Activated naive CD8-positive, alpha-beta T cell (primary cell): ENCODE results near the gene BACH2.
A peak's percentile ranks its signal among the peaks of the same experiment; 100 is the strongest.

Experiments used
- H3K27ac Mint-ChIP-seq: one replicate; pipeline ENCODE4 v1.8.0; 2021; ENCODE audit warnings: mixed read lengths
- H3K27me3 Mint-ChIP-seq: one replicate; pipeline ENCODE4 v1.8.0; 2021; ENCODE audit warnings: mixed read lengths
- H3K36me3 Mint-ChIP-seq: one replicate; pipeline ENCODE4 v1.8.0; 2021; ENCODE audit warnings: mixed read lengths
- H3K4me1 Mint-ChIP-seq: one replicate; pipeline ENCODE4 v1.8.0; 2021; ENCODE audit warnings: low read depth, mixed read lengths
- H3K4me3 Mint-ChIP-seq: one replicate; pipeline ENCODE4 v1.8.0; 2021; ENCODE audit warnings: mild to moderate bottlenecking, mixed read lengths
- H3K9me3 Mint-ChIP-seq: one replicate; pipeline ENCODE4 v1.8.0; 2021; ENCODE audit warnings: low read depth, mixed read lengths

BACH2 gene

DNA sequence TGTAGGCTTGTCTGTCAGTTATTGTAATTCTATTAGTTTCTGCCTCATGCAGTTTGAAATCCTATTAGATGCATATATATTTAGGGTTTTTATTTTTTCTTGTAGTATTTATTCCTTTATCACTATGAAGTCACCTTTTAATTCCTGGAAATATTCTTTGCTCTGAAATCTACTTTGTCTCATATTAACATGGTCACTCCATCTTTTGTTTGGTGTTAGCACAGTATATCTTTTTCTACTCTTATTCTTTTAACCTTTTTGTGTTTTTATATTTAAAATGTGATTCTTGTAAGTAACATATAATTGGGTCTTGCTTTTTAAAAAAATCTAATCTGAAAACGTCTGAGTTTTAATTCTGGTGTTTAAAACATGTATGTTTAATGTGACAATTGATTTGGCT, 280.8 kb downstream of the BACH2 start:
- Mint-ChIP-seq H3K36me3 (peaks cover 33% of the 10 kb centered on the region), H3K4me3 (no peak overlapping the region), H3K27ac (peak overlapping the region; percentile 48), H3K9me3 (no peaks in the 10 kb centered on the region), H3K4me1 (peaks cover 65% of the 10 kb centered on the region), H3K27me3 (no peaks in the 10 kb centered on the region)

- Mint-ChIP-seq H3K4me3 (peak overlapping the region; percentile 43), H3K36me3 (peaks cover 27% of the 10 kb centered on the region), H3K27ac (peak overlapping the region; percentile 93), H3K27me3 (no peaks in the 10 kb centered on the region), H3K4me1 (peaks cover 73% of the 10 kb centered on the region), H3K9me3 (no peaks in the 10 kb centered on the region)
These were observed 287.6 kb downstream of the BACH2 start for GRCh38 chr6:90008908-90009501.

- H3K4me3 Mint-ChIP-seq: peak overlapping the region; percentile 43
- H3K36me3 Mint-ChIP-seq: peaks cover 27% of the 10 kb centered on the region
- H3K27me3 Mint-ChIP-seq: no peaks in the 10 kb centered on the region
- H3K9me3 Mint-ChIP-seq: no peaks in the 10 kb centered on the region
- H3K27ac Mint-ChIP-seq: peak overlapping the region; percentile 93
- peaks cover 70% of the 10 kb centered on the region for H3K4me1 Mint-ChIP-seq
These were observed 288.3 kb downstream of the BACH2 start for GRCh38 chr6:90008189-90008907.

- peak overlapping the region; percentile 84 for H3K27ac Mint-ChIP-seq
- H3K36me3 Mint-ChIP-seq: peaks cover 31% of the 10 kb centered on the region
- no peak overlapping the region for H3K4me3 Mint-ChIP-seq
- no peaks in the 10 kb centered on the region for H3K27me3 Mint-ChIP-seq
- peaks cover 49% of the 10 kb centered on the region for H3K4me1 Mint-ChIP-seq
- no peaks in the 10 kb centered on the region for H3K9me3 Mint-ChIP-seq
These were observed 291.4 kb downstream of the BACH2 start for GRCh38 chr6:90005048-90005827.

- no peak overlapping the region for H3K4me3 Mint-ChIP-seq
- peaks cover 30% of the 10 kb centered on the region for H3K36me3 Mint-ChIP-seq
- no peaks in the 10 kb centered on the region for H3K27me3 Mint-ChIP-seq
- H3K4me1 Mint-ChIP-seq: peaks cover 44% of the 10 kb centered on the region
- H3K27ac Mint-ChIP-seq: peak overlapping the region; percentile 84
- no peaks in the 10 kb centered on the region for H3K9me3 Mint-ChIP-seq
These were observed 292.1 kb downstream of the BACH2 start for GRCh38 chr6:90004511-90004910.

DNA sequence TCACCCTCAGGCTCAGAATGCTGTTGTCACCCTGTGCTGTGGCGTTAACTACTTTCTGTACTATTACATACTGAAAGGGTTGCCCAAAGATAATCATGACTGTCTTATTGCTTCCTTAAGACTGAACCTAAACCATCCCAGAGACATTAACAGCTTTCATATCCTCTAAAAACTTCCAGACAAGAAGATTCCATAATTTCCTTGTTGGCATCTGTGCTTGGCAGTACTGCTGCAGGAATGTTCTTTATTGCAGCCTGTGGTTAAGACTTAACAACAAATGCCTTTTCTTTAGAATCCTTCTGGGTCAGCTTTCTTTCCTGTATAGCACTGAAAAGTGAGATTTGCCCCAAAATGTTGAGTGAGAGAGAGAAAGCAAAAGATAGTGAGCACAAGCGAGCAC, 292.7 kb downstream of the BACH2 start:
- H3K9me3 Mint-ChIP-seq: no peaks in the 10 kb centered on the region
- H3K27ac Mint-ChIP-seq: no peak overlapping the region
- H3K4me3 Mint-ChIP-seq: no peak overlapping the region
- H3K36me3 Mint-ChIP-seq: peaks cover 27% of the 10 kb centered on the region
- no peaks in the 10 kb centered on the region for H3K27me3 Mint-ChIP-seq
- peaks cover 42% of the 10 kb centered on the region for H3K4me1 Mint-ChIP-seq

DNA sequence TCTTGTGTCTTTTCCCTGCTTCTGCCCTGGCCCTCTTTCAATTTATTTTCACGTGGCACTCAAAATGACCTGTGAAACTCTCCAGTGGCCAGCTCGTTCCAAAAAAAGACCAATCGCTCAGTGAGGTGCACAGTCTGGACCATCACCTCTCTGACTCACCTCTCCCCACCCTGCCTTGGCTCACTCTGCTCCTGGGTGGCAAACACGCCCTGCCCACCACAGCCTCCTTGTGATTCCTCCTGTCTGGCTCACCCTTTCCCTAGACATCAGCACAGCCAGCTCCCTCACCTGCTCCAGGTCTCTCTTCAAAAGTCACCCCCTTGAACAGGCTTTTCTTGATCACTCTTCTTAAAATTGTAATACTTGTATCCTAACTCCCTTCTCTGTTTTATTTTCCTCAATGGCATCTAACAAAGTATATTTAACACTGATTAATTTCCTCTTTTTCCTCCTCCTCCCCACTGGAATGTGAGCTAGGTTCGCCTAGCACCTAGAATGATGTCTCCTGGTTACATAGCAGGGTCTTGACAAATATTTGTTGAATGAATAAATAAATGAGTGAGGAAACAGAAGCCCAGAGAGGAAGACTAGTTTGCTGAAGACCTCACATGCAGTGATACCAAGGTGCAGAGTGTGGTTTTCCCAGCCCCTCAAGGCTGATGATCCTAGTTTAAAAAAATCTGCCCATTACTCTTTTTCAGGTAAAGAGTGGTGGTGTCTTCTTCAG, 293.4 kb downstream of the BACH2 start:
- H3K4me1 Mint-ChIP-seq: peaks cover 42% of the 10 kb centered on the region
- H3K4me3 Mint-ChIP-seq: no peak overlapping the region
- no peaks in the 10 kb centered on the region for H3K27me3 Mint-ChIP-seq
- no peak overlapping the region for H3K27ac Mint-ChIP-seq
- H3K36me3 Mint-ChIP-seq: peaks cover 25% of the 10 kb centered on the region
- no peaks in the 10 kb centered on the region for H3K9me3 Mint-ChIP-seq

DNA sequence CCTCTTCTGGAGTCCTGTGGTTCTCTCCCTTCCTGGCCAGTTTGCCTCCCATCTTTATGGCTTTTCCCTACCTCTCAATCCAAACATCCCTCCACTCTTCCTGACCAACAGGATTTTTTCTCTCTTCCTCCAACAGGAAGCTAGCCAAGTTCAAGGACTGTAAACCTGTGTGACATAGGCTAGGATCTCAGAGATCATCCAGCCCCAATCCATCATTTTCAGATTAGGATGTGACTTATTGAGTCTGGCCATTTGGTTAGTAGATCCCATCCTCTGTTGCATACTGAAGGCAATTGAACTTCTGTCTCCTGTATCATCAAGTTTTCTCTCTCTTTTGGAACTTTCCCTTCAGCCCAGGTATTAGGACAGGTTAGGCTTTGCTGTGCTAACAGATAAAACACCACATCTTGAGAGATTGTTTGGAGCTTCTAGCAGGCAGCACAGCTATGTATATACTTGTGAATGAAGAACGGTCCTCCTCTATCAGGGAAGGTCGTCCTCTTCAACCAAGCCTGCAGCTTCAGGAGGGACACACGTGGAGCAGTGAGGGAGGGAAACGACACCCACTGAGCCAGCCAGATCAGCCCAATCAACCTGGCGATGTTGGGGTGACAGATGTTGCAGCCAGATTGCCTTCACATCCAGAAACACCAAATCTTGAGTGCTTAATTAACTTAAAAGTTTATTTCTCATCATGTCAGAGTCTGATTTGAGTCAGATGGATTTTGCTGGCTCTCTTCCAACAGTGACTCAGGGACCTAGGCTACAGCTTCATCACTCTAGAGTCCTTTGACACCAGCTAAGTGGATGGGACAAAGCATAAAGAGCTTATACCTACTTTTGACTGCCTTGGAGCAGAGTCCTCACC, 295.5 kb downstream of the BACH2 start:
- H3K36me3 Mint-ChIP-seq: peaks cover 37% of the 10 kb centered on the region
- H3K4me3 Mint-ChIP-seq: no peak overlapping the region
- no peaks in the 10 kb centered on the region for H3K9me3 Mint-ChIP-seq
- H3K27ac Mint-ChIP-seq: no peak overlapping the region
- H3K4me1 Mint-ChIP-seq: peaks cover 45% of the 10 kb centered on the region
- H3K27me3 Mint-ChIP-seq: no peaks in the 10 kb centered on the region

GRCh38 chr6:89999945-90000825, 296.5 kb downstream of the BACH2 start:
- no peaks in the 10 kb centered on the region for H3K27me3 Mint-ChIP-seq
- peaks cover 47% of the 10 kb centered on the region for H3K4me1 Mint-ChIP-seq
- peak overlapping the region; percentile 7 for H3K4me3 Mint-ChIP-seq
- H3K9me3 Mint-ChIP-seq: no peaks in the 10 kb centered on the region
- no peak overlapping the region for H3K27ac Mint-ChIP-seq
- H3K36me3 Mint-ChIP-seq: peaks cover 39% of the 10 kb centered on the region

DNA sequence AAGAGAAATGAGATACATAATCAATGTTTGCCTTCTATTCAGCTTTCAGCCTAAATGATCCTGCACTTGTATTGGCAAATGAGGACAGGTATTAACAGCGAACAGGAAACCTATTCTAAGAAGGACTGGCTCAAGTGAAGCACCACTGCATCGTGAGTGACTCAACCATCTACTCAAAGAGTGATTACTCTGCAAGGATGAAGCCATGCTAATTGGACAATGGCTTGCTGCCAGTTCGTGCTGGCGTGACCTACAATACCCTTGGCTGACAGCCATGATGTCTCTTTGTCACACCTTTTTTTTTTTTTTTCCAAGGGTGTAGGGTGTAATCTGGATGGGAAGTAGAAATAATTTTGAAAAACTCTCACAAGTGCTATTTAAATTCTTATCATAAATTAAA, 297.5 kb downstream of the BACH2 start:
- H3K27me3 Mint-ChIP-seq: no peaks in the 10 kb centered on the region
- no peak overlapping the region for H3K27ac Mint-ChIP-seq

DNA sequence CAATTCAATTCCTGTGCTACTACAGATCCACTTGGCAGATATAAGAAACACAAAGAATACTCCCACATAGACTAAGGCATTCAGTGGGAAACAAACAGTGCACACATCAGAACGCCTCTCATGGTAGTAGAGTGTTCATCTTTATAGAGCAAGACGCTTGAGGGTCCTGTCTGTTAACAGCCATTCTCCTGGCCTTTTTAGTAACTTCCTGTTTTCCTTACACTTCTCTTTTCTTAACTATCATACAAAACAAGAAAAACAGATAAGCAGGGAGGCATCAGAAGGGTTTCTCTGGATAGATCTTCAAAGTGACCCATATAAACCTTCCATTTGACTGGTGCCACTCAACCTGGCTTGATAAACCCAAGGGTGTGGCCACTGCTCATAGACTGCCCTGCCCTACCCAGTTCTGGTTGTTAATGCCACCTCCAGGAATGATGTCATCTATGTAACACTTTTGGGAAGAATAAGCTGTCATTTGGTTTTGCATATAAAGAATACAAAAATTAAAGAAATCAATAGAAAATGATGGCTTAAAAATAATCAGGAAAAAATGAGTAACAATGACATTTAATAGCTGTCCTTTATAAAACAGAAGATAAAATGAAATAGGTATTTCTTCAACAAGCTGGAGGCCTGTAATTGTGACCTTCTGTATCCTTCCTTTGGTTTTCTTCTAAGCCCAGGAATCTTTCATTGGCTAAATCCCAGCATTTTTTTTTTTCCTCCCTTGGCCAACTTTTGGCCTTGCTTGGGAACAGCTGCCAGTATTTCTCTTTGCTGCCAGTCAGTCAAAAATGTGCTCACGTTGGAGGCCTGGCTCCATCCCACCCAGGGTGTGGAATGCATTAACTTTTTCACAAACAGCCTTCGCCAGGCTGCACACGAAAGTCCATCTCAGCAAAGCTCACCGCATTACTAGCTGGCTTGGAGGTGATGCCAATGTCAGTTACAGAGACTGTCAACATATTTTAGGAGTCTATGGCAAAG, 298.9 kb downstream of the BACH2 start:
- Mint-ChIP-seq H3K27ac (peak overlapping the region; percentile 85), H3K36me3 (peaks cover 41% of the 10 kb centered on the region), H3K4me1 (peaks cover 59% of the 10 kb centered on the region), H3K9me3 (no peaks in the 10 kb centered on the region), H3K4me3 (no peak overlapping the region), H3K27me3 (no peaks in the 10 kb centered on the region)

More for the DNA sequence above, 297.5 kb downstream of the BACH2 start:
- H3K4me1 Mint-ChIP-seq: peaks cover 45% of the 10 kb centered on the region
- H3K9me3 Mint-ChIP-seq: no peaks in the 10 kb centered on the region
- peaks cover 36% of the 10 kb centered on the region for H3K36me3 Mint-ChIP-seq
- H3K4me3 Mint-ChIP-seq: no peak overlapping the region

DNA sequence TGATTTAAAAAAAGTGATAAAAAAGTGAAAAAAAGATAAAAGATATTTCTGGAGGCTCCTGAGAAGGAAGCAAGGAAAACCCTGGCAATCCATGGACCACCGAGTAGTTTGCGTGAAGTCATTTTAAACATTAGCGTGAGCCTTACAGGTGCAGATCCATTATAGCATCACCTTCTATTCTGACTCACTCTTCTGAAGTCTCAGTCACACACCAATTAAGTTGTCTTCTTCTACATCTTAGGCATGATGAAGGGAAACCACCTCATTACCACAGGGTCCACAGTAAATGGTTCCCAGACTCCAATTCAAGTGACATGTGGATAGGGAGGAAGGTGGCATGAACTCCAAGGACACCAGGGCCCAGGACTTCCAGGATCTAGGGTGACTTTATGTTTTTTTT, 303.2 kb downstream of the BACH2 start:
- Mint-ChIP-seq H3K4me3 (no peak overlapping the region), H3K27ac (peak overlapping the region; percentile 76), H3K36me3 (peaks cover 39% of the 10 kb centered on the region), H3K4me1 (peaks cover 87% of the 10 kb centered on the region), H3K9me3 (no peaks in the 10 kb centered on the region), H3K27me3 (no peaks in the 10 kb centered on the region)
